GM18873 (cell line): Measurements from ENCODE around the gene ARSG.
"Not testable (repeated sequence)": the region's sequence is repeated elsewhere in the genome, so short reads cannot be mapped to it uniquely, and the experiment has no call there.

Experiments used
- ATAC-seq: cut with Tn5 transposase; IDR thresholded peaks from one replicate; pipeline ENCODE4 v1.9.1; 2021; ENCODE audit warnings: mild to moderate bottlenecking, moderate library complexity, moderate number of reproducible peaks; ENCODE audit not compliant: unreplicated experiment, low FRiP score

ARSG gene

DNA sequence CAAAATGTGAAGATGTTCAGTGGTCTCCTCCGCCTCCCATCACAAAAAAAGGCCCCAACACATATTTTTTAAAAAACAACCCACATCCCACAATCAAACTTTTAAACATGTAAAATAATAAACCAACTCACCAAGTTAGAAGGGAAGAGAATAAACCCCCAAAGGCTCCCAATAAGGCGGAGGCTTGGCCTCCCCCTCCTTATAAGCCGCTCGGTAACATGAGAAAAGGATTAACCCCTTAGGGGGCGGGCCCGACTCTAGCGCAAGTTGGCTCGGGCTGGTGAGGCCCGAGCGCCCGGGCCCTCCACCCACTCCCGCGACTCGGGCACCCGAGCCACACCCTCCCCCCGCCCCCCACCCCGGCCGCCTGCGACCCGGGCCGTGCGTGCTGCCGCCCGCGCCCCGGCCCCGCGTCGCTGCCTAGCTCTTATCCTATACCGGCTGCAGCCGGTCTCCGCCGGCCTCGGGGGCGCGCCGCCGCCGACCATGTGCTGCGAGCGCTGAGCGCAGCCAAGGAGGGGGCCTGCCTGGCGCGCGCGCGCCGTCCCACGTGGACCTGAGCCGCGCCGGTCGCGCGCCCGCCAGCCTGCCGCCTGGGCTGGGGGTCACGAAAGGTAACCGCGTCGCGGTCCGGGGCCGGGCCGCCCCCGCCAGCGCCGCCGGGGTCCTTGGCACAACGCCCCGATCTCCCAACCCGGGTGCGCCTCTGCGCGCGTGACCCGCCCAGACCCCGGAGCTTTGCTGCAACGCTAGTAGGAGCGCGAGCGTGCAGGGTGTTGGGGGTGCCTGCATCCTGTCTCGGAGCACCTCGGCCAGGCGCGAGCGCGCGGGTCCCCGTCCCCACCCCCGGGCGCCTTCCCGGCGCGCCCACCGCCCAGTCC is at the start of gene ARSG, which contains the start of gene SLC16A6:
TSS of gene ARSG (plus strand) at position 541 of the 881 bp plus-strand sequence. CDS start 15,999 bp downstream, outside the sequence.
TSS of gene SLC16A6 (minus strand) at position 173 of the 881 bp plus-strand sequence. CDS start 12,807 bp downstream, outside the sequence.
- ATAC-seq: peak; percentile 26

DNA sequence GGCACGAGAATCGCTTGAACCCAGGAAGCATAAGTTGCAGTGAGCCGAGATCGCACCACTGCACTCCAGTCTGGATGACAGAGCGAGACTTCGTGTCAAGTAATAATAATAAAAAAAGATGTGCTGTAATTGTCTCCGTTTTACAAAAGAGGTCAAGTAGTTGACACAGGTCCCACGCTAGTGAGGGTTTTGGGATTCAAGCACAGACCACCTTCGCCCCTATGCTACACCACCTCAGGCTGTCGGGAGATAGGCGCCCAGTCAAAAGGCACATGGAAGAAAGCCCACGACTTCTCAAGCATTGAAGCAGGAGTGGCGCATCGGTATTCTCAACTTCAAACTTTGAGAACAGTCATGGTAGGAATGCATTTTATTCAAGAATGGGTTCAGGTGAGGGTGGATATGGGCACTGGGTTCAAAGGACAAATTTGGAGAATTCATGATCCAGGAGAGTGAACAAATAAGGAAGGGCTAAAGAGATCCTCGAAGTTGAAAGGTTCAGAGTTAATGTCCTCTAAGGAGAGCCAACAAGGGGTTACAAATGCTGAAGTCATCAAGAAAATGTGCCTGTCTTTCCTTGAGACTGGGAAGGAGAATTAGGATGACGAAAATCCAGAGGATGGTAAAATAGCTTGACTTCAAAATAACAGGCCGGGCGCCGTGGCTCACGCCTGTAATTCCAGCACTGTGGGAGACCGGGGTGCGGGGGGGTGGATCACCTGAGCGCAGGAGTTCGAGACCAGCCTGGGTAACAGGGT is 44.8 kb upstream of the ARSG start:
- ATAC-seq: no peak

DNA sequence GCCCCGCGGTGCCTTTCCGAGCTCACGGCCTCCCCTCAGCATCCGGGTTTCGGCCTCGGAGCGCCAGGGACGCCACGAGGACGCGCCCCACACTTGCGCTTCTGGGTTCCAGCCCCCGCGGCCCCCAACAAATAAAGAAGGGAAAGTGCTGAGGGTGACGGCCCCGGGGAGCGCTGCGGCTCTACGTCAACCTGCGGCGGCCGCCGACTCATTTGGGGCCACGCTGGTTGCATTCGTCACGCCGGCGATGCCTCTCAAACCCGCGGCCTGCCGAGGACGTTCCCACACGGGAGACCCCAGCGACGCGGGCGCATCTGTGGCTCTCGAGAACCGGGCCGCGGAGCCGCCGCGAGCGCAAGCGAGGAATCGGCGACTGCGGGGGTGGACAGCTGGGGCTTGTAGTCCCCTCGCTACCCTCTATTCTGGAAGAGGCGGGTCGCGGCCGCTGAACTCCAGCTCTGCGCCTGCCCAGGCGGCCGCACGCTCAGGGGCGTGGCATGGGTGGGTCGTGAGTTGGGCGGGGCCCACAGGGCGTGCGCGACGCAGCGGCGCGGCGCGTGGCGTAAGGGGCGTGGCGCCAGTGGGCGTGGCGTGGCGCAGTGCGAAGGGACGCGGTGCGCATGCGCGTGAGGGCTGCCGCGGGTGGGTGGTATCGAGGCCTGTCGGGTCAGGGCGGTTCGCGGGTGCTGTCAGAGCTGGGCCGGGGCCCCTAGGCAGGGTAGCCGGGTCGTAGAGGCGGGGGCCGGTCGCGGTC is 43.7 kb upstream of the ARSG start, which contains the start of gene AMZ2:
TSS of gene AMZ2 (plus strand) at position 599 of the 754 bp plus-strand sequence. CDS start 2,145 bp downstream, outside the sequence.
- ATAC-seq: peak; percentile 80

DNA sequence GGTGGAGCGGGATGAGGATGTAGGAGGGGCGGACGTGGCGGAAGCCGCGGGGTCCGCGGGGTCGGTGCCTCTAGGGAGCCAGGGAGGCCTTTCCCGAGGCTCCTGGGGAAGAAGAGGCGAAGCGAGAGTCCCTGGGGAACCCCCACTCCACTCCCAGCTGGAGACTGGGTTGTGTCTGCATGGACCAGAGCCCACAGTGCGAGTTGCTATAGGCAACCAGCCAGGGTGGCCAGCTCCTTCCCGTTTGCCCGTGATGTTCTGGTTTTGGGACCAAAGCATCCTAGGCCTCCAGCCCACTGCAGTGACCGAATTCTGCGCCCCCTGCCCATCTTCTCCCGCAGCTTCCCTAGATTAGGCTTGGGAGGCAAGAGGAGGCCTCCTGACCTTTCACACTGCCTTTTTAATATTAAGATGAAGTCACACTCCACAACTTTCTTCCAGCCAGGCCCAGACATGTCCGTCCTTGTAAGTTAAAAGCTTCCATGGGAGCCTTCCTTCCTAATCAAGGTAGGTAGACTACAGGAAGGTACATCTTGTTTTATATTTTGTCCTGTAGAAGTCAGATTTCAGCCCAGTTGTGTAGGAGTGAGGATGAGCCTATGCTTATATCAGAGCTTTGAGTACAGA is 43.0 kb upstream of the ARSG start:
- ATAC-seq: peak; percentile 22

DNA sequence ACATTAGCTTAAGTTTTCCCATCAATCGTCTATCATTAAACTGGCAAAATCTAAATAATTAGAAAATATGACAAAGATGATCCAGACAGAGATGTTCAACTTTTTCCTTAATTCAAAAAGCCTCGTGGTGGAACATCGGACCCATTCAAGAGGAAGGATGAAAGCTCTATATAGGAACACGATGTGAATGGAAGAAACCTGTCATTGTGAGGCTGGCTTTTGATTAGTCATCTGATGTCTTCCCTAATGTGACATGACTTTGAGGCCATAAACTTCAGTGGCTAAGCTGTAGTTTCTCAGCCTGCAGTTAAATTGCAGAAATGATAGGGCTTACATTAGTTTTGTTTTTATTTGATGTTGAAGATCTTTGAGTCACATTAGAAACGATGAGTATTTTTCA is 42.4 kb upstream of the ARSG start:
- no peak for ATAC-seq

DNA sequence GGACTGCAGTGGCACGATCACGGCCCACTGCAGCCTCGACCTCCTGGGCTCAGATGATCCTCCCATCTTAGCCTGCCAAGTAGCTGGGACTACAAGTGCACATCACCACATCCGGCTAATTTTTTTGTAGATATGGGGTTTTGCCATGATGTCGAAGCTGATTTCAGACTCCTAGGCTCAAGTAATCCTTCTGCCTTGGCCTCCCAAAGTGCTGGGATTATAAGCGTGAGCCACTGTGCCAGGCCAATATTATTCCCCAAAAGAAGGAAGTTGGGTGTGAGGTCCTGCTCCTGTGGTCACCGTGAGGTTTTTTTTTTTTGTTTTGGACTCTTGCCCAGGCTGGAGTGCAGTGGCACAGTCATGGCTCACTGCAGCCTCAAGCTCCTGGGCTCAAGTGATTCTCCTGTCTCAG is 41.9 kb upstream of the ARSG start:
- ATAC-seq: no peak

DNA sequence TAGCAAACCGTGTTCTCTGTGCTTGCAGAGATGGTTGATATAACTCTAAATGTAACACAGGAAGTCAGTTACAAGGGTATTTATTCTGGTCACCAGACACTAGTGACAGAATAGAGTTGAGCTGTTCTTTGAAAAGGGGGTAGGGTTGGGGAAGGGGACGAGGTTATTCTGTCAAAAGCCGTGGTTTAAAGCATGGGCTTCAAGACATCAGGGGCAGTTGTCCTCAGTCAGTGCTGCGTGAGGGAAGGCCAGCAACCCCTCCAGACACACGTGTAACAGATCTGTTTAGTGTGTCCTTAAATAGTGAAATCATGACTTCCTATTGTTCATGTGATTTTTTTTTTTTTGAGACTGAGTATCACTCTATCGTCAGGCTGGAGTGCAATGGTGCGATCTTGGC is 37.9 kb upstream of the ARSG start:
- ATAC-seq: not testable (repeated sequence)

DNA sequence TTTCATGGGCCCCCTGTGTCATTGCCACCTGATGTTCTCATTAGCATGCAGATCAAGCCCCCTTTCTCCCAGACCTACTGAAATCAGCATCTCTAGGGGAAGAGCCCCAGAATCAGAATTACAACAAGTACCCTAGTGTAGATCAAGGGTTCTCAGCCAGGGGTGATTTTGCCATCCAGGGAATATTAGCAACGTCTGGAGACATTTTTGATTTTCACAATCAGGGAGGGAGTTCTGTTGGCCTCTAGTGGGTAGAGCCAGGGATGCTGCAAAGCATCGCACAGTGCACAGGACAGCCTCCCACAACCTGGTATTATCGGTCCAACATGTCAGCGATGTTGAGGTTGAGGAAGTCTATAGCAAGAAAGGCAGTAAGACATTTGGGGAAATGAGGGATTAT is 36.1 kb upstream of the ARSG start:
- ATAC-seq: no peak

DNA sequence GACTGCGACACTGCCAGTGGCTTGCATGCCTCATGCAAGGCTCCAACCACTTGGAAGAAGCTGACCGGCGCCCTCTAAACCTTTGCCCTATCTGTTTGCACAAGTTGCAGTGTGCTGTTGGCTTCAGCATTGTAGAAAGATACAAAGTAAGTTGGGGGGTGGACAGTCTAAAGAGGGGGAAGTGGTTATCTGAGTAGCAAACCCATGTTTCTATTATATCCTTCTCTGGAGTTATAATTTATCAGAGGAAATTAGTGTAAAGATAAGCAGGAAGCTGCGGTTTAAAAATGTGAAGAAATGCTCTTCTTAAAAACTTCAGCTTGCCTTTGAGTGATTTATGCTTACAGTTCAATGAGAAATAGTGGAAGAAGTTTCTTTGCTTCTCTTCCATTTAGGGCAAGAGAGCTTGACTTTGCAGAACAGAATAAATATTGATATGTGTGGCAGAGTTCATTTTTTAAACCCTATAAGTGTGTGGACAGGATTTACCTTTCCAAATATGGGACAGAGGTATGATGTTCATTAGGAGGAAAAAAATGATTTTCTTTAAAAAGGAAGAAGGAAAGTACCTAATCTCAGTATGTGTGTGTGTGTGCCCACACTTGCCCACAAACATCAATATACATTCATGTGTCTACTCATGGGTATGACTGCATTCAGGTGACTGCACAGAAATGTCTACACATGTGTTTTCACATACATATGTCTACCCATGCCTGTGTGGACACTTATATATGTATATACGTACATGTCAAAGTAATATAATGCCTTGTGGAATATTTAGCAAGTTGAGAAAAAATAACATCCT is 35.4 kb upstream of the ARSG start:
- no peak for ATAC-seq

DNA sequence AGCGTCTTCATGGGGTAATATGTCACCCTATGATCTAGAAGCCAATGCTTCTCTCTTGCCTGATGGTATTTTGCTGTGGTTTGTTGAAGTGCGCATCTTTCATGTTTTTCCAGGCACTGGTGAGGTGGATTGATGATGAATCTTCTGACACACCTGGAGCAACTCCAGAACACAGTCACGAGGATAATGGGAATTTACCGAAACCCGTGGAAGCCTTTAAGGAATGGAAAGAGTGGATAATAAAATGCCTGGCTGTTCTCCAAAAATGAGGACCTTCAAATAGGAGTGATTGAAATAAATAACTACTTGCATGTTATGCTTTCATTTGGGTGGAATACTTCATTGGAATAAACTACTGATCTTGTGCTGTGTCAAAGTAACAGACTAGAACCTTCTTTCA is 34.6 kb upstream of the ARSG start:
- not testable (repeated sequence) for ATAC-seq

DNA sequence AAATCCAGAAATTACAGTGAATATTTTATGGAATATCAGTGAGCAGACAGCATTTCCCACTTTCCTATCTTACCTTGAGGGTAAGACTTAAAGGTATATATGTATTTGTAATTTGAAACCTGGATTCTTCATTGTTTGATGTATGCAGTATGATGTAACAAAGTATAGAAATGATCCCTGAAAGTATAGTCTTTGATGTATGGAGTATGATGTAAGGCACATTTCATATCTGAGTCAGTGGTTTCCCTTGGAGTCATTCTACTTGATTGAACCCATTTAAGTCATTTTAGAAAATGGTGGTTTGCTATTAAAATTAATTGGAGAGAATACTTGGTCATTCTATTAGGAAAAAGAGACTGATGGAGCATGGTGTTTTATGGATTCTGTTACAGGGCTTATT is 33.4 kb upstream of the ARSG start:
- no peak for ATAC-seq

DNA sequence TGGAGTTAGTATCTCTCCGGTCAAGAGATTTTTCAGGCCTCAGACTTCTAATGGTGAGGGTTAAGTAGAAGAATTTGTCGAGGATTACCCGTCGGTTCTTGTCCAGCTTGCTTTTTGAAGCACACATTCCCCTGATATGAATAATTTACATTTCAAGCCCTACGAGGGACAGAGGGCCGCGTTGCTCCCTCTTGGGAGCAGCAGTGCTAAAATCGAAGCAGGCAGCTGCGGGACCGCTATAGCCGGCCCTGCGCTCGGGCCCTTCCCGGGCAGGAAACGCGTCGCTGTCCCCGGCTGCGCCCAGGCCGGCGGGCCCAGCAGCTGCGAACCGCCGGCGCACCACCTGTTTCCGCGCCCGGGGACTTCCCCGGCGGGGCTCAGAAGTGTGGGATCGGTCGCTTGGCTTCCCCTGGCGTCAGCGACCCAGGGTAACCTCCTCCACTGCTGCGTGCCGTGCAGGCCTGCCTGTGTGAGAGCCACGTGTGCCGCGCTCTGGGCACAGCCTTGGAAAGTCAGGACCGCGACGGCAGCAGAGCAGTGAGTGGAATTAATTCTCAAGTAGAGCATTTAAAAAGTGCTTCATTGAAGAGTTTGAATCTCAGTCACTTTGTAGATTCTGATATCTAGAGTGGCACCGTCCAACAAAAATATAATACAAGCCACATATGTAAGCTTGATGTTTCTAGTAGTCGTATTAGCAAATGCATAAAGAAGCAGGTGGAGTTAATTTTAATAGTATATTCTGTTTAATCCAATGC is 32.2 kb upstream of the ARSG start:
- peak; percentile 71 for ATAC-seq

DNA sequence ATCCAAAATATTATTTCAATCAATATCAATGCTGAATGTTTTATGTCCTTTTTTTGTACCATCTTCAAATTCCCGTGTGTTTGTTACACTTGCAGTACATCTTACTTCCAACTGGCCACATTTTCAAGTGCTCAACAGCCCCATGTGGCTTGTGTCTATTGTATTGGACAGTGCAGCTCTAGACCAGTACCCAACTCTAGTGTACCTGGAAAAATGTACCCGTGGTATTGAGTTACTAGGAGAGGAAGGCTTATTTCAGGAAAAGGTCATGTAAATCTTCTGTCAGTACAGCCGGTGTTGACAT is 31.7 kb upstream of the ARSG start:
- not testable (repeated sequence) for ATAC-seq

DNA sequence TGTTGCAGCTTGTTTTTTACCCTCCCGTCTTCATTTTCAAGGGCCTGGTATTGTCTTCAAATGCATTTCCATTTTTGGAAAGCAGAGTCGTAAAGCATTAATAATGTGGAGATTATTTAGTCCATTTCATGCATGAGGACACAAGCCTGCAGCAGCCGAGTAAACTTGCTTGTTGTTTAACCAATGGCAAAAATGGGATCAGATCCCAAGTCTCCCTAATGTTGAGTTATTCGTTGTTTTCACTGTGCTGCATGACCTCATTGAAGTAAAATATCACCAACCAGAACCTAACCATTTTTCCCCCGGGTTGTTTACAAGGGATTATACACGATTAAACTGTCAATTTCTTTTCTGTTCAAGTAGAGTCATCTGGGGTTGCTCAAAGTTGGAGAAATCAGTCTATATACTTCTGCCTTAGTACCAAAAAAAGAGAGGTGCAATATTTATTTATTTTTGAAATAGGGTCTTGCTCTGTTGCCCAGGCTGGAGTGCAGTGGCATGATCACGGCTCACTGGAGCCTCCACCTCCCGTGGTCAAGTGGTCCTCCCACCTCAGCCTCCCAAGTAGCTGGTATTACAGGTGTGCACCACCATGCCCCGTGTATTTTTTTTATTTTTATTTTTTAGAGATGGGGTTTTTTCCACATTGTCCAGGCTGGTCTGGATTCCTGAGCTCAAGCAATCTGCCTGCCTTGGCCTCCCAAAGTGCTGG is 31.1 kb upstream of the ARSG start:
- no peak for ATAC-seq

DNA sequence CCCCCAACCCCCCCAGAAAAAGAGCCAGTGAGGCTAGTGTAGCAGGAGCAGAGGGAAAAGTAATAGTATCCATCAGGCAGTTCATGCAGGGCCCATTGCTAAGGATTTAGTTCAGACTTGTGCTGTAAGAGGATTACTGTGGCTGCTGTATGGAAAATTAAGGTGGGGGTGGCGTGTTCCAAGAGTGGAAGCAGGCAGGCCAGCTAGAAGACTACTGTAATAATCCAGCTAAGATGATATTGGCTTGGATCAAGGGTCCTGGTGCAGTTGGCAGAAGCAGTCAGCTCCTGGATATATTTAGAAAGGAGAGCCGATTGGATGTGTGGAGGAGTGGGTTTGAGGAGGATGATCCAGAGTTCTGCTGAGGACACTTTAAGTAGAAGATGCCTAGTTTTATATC is 28.8 kb upstream of the ARSG start:
- ATAC-seq: not testable (repeated sequence)

DNA sequence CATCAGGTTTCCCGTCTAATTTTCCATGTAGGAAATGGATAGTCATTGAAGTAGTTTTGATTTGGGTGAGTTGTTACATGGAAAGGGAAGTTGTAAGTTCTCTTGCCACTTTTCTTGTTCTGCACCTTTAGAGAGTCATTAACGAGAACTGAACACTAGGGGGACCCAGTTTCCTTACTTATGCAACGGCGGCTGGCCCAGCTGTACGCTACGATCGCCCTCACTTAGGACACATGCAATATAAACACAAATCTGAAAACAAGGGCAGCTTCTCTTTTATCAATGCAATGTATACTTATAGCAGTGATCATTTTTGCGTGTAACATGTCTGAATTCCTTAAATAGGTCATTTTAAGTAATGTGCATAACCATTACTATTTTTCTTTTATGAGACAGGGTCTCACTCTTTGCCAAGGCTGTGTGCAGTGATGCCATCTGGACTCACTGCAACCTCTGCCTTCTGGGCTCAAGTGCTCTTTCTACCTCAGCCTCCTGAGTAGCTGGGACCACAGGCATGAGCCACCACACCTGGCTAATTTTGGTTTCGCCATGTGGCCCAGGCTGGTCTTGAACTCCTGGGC is 28.1 kb upstream of the ARSG start:
- not testable (repeated sequence) for ATAC-seq

DNA sequence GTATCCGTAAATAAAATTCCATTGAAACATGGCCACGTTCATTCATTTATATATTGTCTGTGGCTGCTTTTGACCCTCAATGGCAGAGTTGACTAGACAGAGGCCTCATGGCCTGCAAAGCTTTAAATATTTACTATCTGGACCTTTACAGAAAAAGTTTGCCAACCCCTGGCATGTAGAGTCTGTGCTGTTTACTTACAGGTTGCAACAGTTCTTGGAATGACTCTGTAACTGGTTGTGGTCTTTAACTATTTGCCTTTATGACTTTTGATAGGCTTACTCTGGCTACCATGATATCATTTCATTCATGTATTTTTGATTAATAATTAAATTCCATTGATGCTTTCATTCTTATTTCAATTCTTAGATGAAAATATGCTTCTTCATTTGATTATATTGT is 25.5 kb upstream of the ARSG start:
- not testable (repeated sequence) for ATAC-seq

DNA sequence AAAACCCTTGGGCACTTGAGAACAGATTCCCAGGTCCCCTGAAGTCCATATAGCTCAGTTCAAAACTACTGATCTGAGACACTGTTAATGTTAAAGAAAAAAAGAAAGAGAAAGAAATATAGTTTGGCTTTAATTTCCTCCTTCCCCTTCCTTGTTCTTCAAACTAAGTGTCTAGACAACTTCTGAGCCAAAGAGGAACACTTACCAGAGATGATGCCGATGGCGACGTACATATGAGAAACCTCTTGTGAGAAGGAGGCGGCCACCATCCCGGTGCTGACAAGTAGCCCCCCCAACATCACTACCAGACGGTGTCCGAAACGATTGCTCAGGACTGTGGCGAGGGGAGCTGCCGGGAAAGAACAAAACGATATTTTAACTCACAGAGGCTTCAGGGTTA is 17.6 kb upstream of the ARSG start:
- no peak for ATAC-seq
